ENCODE data around the gene MKX. TPM values are rescaled to one million over a fixed set of nuclear protein-coding genes. Genes with fewer than 3 reads are reported as not detected.

MKX gene
- total RNA-seq, 2 donors from 2014 or later = 0.22 to 0.63 TPM

GRCh38 chr10:27744802-27745731 lies 552 bp downstream of the MKX start:
- Histone ChIP-seq H3K27ac (no peak overlapping the region), H3K9me3 (no peaks in the 10 kb centered on the region), H3K4me1 (peaks cover 0 to 61% of the 10 kb centered on the region in 2 donors), H3K27me3 (peaks cover 11 to 36% of the 10 kb centered on the region in 2 donors), H3K4me3 (peak overlapping the region; percentile 21 to 65), H3K36me3 (no peaks in the 10 kb centered on the region)
- DNase-seq (ENCODE audit: low spot score) = no peak
- TF ChIP-seq, protein P1, sequence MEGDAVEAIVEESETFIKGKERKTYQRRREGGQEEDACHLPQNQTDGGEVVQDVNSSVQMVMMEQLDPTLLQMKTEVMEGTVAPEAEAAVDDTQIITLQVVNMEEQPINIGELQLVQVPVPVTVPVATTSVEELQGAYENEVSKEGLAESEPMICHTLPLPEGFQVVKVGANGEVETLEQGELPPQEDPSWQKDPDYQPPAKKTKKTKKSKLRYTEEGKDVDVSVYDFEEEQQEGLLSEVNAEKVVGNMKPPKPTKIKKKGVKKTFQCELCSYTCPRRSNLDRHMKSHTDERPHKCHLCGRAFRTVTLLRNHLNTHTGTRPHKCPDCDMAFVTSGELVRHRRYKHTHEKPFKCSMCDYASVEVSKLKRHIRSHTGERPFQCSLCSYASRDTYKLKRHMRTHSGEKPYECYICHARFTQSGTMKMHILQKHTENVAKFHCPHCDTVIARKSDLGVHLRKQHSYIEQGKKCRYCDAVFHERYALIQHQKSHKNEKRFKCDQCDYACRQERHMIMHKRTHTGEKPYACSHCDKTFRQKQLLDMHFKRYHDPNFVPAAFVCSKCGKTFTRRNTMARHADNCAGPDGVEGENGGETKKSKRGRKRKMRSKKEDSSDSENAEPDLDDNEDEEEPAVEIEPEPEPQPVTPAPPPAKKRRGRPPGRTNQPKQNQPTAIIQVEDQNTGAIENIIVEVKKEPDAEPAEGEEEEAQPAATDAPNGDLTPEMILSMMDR (IDR thresholded peaks at IDR 0.05) = no peak

DNA sequence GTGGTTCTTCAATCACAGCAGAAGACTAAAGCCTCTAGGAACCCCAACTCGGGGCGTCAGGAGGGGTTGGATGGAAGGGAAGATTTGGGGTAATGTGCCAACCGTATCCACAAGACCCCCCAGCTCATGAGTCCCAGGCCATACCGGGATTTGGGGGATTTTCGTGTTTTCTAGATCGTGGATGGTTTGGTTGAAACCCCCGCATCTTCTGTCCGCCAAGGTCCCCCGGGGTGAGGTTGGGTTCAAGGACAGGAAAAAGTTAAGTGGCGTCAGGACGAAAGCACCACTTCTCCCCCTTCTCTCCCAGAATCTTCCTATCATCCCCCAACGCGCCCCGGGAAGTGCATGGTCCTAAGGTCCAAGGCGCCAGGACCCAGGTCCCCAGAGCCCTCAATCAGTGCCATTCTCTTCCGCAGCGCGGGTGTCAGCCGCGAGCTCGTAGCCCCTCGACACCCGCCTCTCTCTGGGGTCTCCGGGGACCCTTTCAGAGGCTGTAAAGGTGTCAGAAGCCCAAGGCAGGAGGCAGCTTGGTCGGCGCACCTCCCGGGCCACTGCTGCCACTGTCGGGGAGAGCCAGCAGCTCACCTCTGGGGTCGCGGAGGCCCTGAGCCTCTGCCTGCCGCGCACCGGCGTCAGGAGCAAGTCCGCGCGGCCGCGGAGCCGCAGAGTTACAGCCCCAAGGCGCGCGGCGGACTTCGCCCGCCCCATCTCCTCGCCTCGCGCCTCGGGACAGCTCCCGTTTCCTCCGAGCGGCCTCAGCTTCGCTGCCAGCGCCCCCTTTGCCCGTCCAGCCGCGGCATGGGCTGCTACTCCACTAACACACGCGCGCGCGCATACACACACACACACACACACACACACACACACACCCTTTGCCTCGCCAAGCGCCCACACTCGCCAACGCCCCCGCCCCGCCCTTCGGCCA lies 1.5 kb downstream of the MKX start:
- H3K4me3 ChIP-seq = peak overlapping the region; percentile 58 to 65
- H3K9me3 ChIP-seq = no peaks in the 10 kb centered on the region
- H3K4me1 ChIP-seq = peaks cover 0 to 61% of the 10 kb centered on the region in 2 donors
- H3K27ac ChIP-seq = peak overlapping the region in 1 of 2 donors; percentile 59
- TF ChIP-seq, protein P1 (IDR thresholded peaks at IDR 0.05) = no peak
- no peaks in the 10 kb centered on the region for H3K36me3 ChIP-seq
- no peak for DNase-seq (ENCODE audit: low spot score)
- H3K27me3 ChIP-seq = peaks cover 11 to 36% of the 10 kb centered on the region in 2 donors

GRCh38 chr10:27743012-27743876 lies 2.4 kb downstream of the MKX start:
- TF ChIP-seq, protein P1 (IDR thresholded peaks at IDR 0.05) = no peak
- Histone ChIP-seq H3K27ac (peak overlapping the region; percentile 59 to 65), H3K4me3 (peak overlapping the region; percentile 58 to 65), H3K4me1 (peaks cover 0 to 61% of the 10 kb centered on the region in 2 donors), H3K9me3 (no peaks in the 10 kb centered on the region), H3K27me3 (peaks cover 11 to 36% of the 10 kb centered on the region in 2 donors), H3K36me3 (no peaks in the 10 kb centered on the region)
- no peak for DNase-seq (ENCODE audit: low spot score)

DNA sequence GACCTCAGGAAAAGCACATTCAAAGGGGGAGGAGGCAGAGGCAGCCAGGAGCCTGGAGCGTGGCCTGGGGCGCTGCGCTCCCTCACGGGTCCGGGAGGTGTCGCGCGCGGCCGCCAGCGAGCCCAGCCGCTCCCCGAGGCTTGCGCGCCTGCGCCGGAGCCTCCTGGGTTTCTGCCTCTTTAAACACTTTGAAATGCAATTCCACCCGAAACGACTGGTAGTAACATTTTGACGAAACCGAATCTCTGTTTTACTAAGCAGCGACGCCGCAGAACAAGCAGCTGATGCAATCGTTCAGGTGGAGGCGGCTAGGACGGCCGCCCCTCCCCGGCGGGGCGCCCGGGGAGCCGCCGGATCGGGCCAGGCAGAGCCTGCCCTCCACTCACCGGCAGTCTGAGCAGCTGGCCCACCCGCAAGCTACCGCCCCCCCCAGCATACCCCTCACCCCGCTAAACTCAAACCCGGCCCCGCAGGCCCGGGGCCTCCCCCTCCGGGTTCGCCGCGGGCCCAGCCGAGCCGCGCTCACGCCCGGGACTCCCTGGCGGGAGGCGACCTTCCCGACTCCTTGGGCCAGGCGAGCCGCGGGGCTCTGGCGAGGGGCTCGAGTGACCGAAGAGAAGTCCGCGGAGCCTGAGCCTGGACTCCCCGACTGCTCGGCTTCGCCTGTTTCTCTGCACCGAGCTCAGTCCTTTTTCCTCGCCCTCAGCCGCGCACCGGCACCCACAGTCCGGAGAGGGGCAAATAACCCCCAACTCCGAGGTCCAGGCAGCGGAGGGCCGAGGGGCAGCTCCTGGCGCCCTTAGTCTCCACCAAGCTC lies 3.2 kb downstream of the MKX start:
- Histone ChIP-seq H3K27ac (peak overlapping the region; percentile 59 to 65), H3K27me3 (peaks cover 11 to 35% of the 10 kb centered on the region in 2 donors), H3K9me3 (no peaks in the 10 kb centered on the region), H3K4me3 (peak overlapping the region; percentile 58 to 65), H3K36me3 (no peaks in the 10 kb centered on the region), H3K4me1 (peaks cover 0 to 61% of the 10 kb centered on the region in 2 donors)
- TF ChIP-seq, protein P1 (IDR thresholded peaks at IDR 0.05) = peak; percentile 77 to 89
- DNase-seq (ENCODE audit: low spot score) = no peak
